HEK293 (cell line): Measurements from ENCODE around the gene BMF.
"Not testable (repeated sequence)": the region's sequence is repeated elsewhere in the genome, so short reads cannot be mapped to it uniquely, and the experiment has no call there.

Source experiments
- BCL11B ChIP-seq: fragments of 450-650 bp; formaldehyde crosslinking; IDR thresholded peaks from 2 replicates; pipeline ENCODE4 v1.5.1; 2016; ENCODE audit warnings: low read depth, missing biosample characterization, missing genetic modification characterization
- HOXD13 ChIP-seq: sonication (generic); formaldehyde crosslinking; IDR thresholded peaks from 2 replicates; pipeline ENCODE4 v1.8.0; 2022; ENCODE audit warnings: missing genetic modification reagents, borderline replicate concordance
- ZNF610 ChIP-seq: fragments of 450-650 bp; formaldehyde crosslinking; IDR thresholded peaks from 2 replicates; pipeline ENCODE4 v1.5.1; 2016; ENCODE audit warnings: missing biosample characterization, missing genetic modification characterization, borderline replicate concordance
- TF ChIP-seq, protein P1 (sequence below): fragments of 450-650 bp; formaldehyde crosslinking; IDR thresholded peaks from 2 replicates; pipeline ENCODE4 v1.5.1; 2016; ENCODE audit warnings: missing biosample characterization, missing genetic modification characterization

DNA sequence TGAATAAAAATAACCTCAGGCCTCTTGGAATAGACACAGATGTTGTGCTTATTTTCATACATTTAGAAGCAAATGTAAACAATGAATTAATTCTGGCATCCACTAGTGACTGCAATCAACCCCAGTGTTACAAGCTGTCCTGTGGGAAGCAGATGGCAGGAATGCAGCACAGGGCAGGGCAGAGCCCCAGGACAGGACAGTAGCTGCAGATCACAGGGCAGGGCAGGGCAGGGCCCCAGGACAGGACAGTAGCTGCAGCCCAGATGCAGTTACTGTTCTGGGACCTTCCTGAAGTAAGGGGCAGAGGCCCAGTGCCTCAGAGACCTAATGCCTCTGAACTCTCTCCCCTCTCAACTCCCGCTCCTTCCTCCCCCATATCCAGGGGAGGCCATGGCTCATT lies 14.3 kb upstream of the BMF start:
- TF ChIP-seq ZNF610; BCL11B (tag by site-specific recombination); HOXD13 (CRISPR knock-in tag): not testable (repeated sequence)
- TF ChIP-seq, protein P1, sequence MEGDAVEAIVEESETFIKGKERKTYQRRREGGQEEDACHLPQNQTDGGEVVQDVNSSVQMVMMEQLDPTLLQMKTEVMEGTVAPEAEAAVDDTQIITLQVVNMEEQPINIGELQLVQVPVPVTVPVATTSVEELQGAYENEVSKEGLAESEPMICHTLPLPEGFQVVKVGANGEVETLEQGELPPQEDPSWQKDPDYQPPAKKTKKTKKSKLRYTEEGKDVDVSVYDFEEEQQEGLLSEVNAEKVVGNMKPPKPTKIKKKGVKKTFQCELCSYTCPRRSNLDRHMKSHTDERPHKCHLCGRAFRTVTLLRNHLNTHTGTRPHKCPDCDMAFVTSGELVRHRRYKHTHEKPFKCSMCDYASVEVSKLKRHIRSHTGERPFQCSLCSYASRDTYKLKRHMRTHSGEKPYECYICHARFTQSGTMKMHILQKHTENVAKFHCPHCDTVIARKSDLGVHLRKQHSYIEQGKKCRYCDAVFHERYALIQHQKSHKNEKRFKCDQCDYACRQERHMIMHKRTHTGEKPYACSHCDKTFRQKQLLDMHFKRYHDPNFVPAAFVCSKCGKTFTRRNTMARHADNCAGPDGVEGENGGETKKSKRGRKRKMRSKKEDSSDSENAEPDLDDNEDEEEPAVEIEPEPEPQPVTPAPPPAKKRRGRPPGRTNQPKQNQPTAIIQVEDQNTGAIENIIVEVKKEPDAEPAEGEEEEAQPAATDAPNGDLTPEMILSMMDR = not testable (repeated sequence)
